Testis (tissue), 2 donors: Measurements from ENCODE around the gene FBXL17.

Experiments
- CTCF ChIP-seq, 3 experiments: fragments of 450-650 bp in 2 of 3; fragments of 200-600 bp in 1 of 3; sonication (generic) in 1 of 3; IDR thresholded peaks; one replicate each; pipeline ENCODE4 v1.5.1; 2016 to 2019; ENCODE audit warnings: antibody characterized with exemption in 3 of 3, mild to moderate bottlenecking in 2 of 3, moderate library complexity in 1 of 3
- POLR2A ChIP-seq: fragments of 450-650 bp; IDR thresholded peaks from one replicate; pipeline ENCODE4 v1.6.1; 2017; ENCODE audit warnings: antibody characterized with exemption, mild to moderate bottlenecking, moderate library complexity

GRCh38 chr5:107929080-107929479, 452.8 kb downstream of the FBXL17 start:
- no peak for TF ChIP-seq CTCF (IDR thresholded peaks at IDR 0.05)
- no peak for TF ChIP-seq POLR2A
